GM21447 (cell line): ENCODE results near the gene SLC1A4.
"Not testable (repeated sequence)": the region's sequence is repeated elsewhere in the genome, so short reads cannot be mapped to it uniquely, and the experiment has no call there.

Source experiments
- ATAC-seq: cut with Tn5 transposase; IDR thresholded peaks from one replicate; pipeline ENCODE4 v1.9.1; 2021; ENCODE audit not compliant: unreplicated experiment

SLC1A4 gene

GRCh38 chr2:64989126-64989981 is at the start of gene SLC1A4:
SLC1A4 (plus strand) TSS chr2:64989399; CDS start chr2:64989644, 245 bp downstream.
- peak; percentile 69 for ATAC-seq

GRCh38 chr2:64941143-64941542 is 48.1 kb upstream of the SLC1A4 start:
- no peak for ATAC-seq

- ATAC-seq = no peak
These were observed 47.4 kb upstream of the SLC1A4 start for GRCh38 chr2:64941801-64942200.

- no peak for ATAC-seq
These were observed 46.5 kb upstream of the SLC1A4 start for GRCh38 chr2:64942693-64943092.

GRCh38 chr2:64943387-64944150 is 45.6 kb upstream of the SLC1A4 start:
- ATAC-seq = no peak

GRCh38 chr2:64944484-64944883 is 44.7 kb upstream of the SLC1A4 start:
- no peak for ATAC-seq

GRCh38 chr2:64945973-64946768 is 43.0 kb upstream of the SLC1A4 start:
- ATAC-seq = peak; percentile 95

- no peak for ATAC-seq
These were observed 42.4 kb upstream of the SLC1A4 start for GRCh38 chr2:64946769-64947247.

- no peak for ATAC-seq
These were observed 41.3 kb upstream of the SLC1A4 start for GRCh38 chr2:64947885-64948284.

- no peak for ATAC-seq
These were observed 38.7 kb upstream of the SLC1A4 start for GRCh38 chr2:64950226-64951160.

- no peak for ATAC-seq
These were observed 37.8 kb upstream of the SLC1A4 start for GRCh38 chr2:64951306-64951953.

GRCh38 chr2:64952096-64952495 is 37.1 kb upstream of the SLC1A4 start:
- ATAC-seq = no peak

- no peak for ATAC-seq
These were observed 36.4 kb upstream of the SLC1A4 start for GRCh38 chr2:64952511-64953482.

GRCh38 chr2:64955467-64955866 is 33.7 kb upstream of the SLC1A4 start:
- ATAC-seq = no peak

GRCh38 chr2:64957109-64957903 is 31.9 kb upstream of the SLC1A4 start:
- no peak for ATAC-seq

- no peak for ATAC-seq
These were observed 30.6 kb upstream of the SLC1A4 start for GRCh38 chr2:64958556-64958955.

GRCh38 chr2:64960819-64961218 is 28.4 kb upstream of the SLC1A4 start:
- ATAC-seq = no peak

- not testable (repeated sequence) for ATAC-seq
These were observed 26.1 kb upstream of the SLC1A4 start for GRCh38 chr2:64963138-64963537.
